ENCODE measurements around the gene ZEB2. TPM values are rescaled to one million over a fixed set of nuclear protein-coding genes. Genes with fewer than 3 reads are reported as not detected.
A peak's percentile ranks its signal among the peaks of the same experiment; 100 is the strongest.

The ZEB2 gene
- total RNA-seq, 1 donor from 2014 or later: 111 TPM

GRCh38 chr2:144463266-144463665 is 56.7 kb downstream of the ZEB2 start:
- no peak overlapping the region for H3K27ac Mint-ChIP-seq
- no peaks in the 10 kb centered on the region for H3K27me3 Mint-ChIP-seq (ENCODE audit: low read depth)
- no peak for TF ChIP-seq CTCF (IDR thresholded peaks at IDR 0.05; ENCODE audit: unreplicated experiment)
- no peaks in the 10 kb centered on the region for H3K9me3 Mint-ChIP-seq
- DNase-seq (ENCODE audit: low spot score in 2 of 2, unreplicated experiment in 2 of 2): no peak
- H3K4me3 Mint-ChIP-seq: no peak overlapping the region
- H3K4me1 Mint-ChIP-seq: peaks cover 55% of the 10 kb centered on the region
- H3K36me3 Mint-ChIP-seq: peaks cover 6% of the 10 kb centered on the region

- Mint-ChIP-seq H3K9me3 (no peaks in the 10 kb centered on the region), H3K36me3 (peaks cover 6% of the 10 kb centered on the region), H3K27me3 (ENCODE audit: low read depth) (no peaks in the 10 kb centered on the region), H3K4me1 (peaks cover 57% of the 10 kb centered on the region), H3K27ac (peak overlapping the region; percentile 86), H3K4me3 (no peak overlapping the region)
- no peak for TF ChIP-seq CTCF (IDR thresholded peaks at IDR 0.05; ENCODE audit: unreplicated experiment)
- DNase-seq (ENCODE audit: low spot score in 2 of 2, unreplicated experiment in 2 of 2): no peak
These were observed 57.7 kb downstream of the ZEB2 start for GRCh38 chr2:144462266-144462665.

- peak overlapping the region; percentile 52 for H3K27ac Mint-ChIP-seq
- H3K4me3 Mint-ChIP-seq: no peak overlapping the region
These were observed 58.6 kb downstream of the ZEB2 start for GRCh38 chr2:144461308-144461766.

GRCh38 chr2:144460727-144461307 is 59.1 kb downstream of the ZEB2 start:
- H3K27ac Mint-ChIP-seq: peak overlapping the region; percentile 52
- no peak for TF ChIP-seq CTCF (IDR thresholded peaks at IDR 0.05; ENCODE audit: unreplicated experiment)
- no peaks in the 10 kb centered on the region for H3K27me3 Mint-ChIP-seq (ENCODE audit: low read depth)
- H3K4me3 Mint-ChIP-seq: no peak overlapping the region
- H3K36me3 Mint-ChIP-seq: peaks cover 6% of the 10 kb centered on the region
- peaks cover 59% of the 10 kb centered on the region for H3K4me1 Mint-ChIP-seq
- no peaks in the 10 kb centered on the region for H3K9me3 Mint-ChIP-seq
- DNase-seq (ENCODE audit: low spot score in 2 of 2, unreplicated experiment in 2 of 2): no peak

More at GRCh38 chr2:144461308-144461766, 58.6 kb downstream of the ZEB2 start:
- no peak for TF ChIP-seq CTCF (IDR thresholded peaks at IDR 0.05; ENCODE audit: unreplicated experiment)
- peaks cover 6% of the 10 kb centered on the region for H3K36me3 Mint-ChIP-seq
- no peaks in the 10 kb centered on the region for H3K9me3 Mint-ChIP-seq
- DNase-seq (ENCODE audit: low spot score in 2 of 2, unreplicated experiment in 2 of 2): no peak
- peaks cover 56% of the 10 kb centered on the region for H3K4me1 Mint-ChIP-seq
- H3K27me3 Mint-ChIP-seq (ENCODE audit: low read depth): no peaks in the 10 kb centered on the region

- Mint-ChIP-seq H3K36me3 (peaks cover 6% of the 10 kb centered on the region), H3K4me1 (peaks cover 68% of the 10 kb centered on the region), H3K27me3 (ENCODE audit: low read depth) (no peaks in the 10 kb centered on the region), H3K4me3 (no peak overlapping the region), H3K27ac (peak overlapping the region; percentile 77), H3K9me3 (no peaks in the 10 kb centered on the region)
- DNase-seq (ENCODE audit: low spot score in 2 of 2, unreplicated experiment in 2 of 2): no peak
- no peak for TF ChIP-seq CTCF (IDR thresholded peaks at IDR 0.05; ENCODE audit: unreplicated experiment)
These were observed 60.0 kb downstream of the ZEB2 start for GRCh38 chr2:144459937-144460336.
